G401 (cell line): ENCODE data around the gene OR51S1. TPM values are rescaled to one million over a fixed set of nuclear protein-coding genes. Genes with fewer than 3 reads are reported as not detected.
"Not testable (repeated sequence)": the region's sequence is repeated elsewhere in the genome, so short reads cannot be mapped to it uniquely, and the experiment has no call there.

Experiments
- DNase-seq: peaks from one replicate; pipeline ENCODE4 v3.0.0-alpha.2; 2015; ENCODE audit warnings: low spot score
- in situ Hi-C: cut with HindIII; loops from 2 replicates; pipeline ENCODE4 v1.10.0; 2016; ENCODE audit warnings: low sequenced_read_pairs, mixed read lengths
- total RNA-seq: library from RNA; depleted of rRNA; stranded (reverse); fragments of >200 nt; shearing (Covaris generic); gene quantifications from 2 replicates; pipeline ENCODE4 v1.2.3, GENCODE V29; 2014; rRNA removed

The OR51S1 gene
- total RNA-seq, result not detected in 2 replicates

DNA sequence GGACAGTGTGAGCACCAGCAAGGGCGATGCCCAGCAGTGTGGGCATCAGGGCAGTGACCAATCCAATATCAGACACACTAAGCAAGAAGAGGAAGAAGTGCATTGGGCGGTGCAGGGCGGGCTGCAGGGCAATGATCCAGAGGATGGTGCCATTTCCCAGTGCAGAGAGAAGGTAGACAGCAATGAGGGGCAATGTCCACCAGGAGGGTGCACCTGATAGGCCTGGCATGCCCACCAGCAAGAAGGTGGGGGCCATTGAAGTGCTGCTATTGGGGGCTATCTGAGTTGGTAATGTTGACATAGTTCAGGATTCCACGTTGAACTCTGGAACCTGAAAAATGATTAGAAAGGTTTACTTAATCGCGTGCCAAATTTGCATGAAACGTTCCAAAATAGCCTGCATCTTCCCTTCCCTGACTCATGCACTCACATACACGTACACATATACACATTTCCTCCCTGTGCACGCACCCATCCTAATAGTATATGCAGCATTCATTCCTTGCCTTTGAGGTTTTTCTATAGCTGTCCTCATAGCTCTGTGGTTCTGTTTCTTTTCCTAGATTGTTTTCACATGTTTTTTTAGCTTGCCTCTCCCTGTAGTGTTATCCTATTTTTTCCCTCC is at the start of gene OR51S1:
Gene OR51S1 (minus strand): TSS at position 301 of the 625 bp plus-strand sequence. CDS start 0 bp downstream, at position 301.
- in situ Hi-C loops, result no loop called here
- DNase-seq, result no peak

GRCh38 chr11:4891996-4892640 is 43.1 kb upstream of the OR51S1 start:
- no peak for DNase-seq
- in situ Hi-C loops, result no loop called here

GRCh38 chr11:4890279-4890678 is 41.3 kb upstream of the OR51S1 start:
- in situ Hi-C loops, result no loop called here

GRCh38 chr11:4887591-4887990 is 38.6 kb upstream of the OR51S1 start:
- in situ Hi-C loops, result no loop called here
- DNase-seq, result no peak

More at GRCh38 chr11:4890279-4890678, 41.3 kb upstream of the OR51S1 start:
- no peak for DNase-seq

GRCh38 chr11:4886186-4886585 is 37.2 kb upstream of the OR51S1 start:
- in situ Hi-C loops, result no loop called here

DNA sequence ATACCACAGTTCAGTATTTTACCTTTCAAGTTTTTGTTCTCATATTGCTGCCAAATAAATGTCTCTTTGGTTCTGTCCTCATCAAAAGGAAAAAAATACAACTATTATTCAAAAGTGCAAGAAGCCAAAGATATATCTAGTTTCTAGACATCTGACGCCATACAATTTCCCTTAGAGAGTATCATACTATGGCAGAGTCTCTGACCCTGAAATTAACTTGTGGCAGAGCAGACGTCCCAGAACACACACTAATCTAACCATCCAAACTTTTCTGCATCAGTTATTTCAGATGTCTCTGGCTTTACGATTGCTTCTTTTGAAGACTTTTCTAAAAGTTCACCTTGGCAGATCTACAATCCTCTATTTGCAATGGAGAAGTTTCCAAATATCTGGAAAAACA is 35.4 kb upstream of the OR51S1 start:
- in situ Hi-C loops, result no loop called here
- no peak for DNase-seq

More at GRCh38 chr11:4886186-4886585, 37.2 kb upstream of the OR51S1 start:
- no peak for DNase-seq

DNA sequence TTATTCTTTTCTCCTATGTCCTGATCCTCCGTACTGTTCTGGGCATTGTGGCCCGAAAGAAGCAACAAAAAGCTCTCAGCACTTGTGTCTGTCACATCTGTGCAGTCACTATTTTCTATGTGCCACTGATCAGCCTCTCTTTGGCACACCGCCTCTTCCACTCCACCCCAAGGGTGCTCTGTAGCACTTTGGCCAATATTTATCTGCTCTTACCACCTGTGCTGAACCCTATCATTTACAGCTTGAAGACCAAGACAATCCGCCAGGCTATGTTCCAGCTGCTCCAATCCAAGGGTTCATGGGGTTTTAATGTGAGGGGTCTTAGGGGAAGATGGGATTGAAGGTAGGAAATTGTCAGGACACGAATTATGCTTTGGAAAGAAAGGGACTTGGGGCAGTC is 33.5 kb upstream of the OR51S1 start:
- in situ Hi-C loops, result no loop called here
- no peak for DNase-seq

- in situ Hi-C loops, result no loop called here
- DNase-seq, result no peak
Observed at GRCh38 chr11:4881860-4882500, 33.0 kb upstream of the OR51S1 start, which contains the start of gene OR51T1. Gene OR51T1, plus strand, starts transcription at chr11:4881900. Its CDS starts 0 bp downstream, at chr11:4881900.

DNA sequence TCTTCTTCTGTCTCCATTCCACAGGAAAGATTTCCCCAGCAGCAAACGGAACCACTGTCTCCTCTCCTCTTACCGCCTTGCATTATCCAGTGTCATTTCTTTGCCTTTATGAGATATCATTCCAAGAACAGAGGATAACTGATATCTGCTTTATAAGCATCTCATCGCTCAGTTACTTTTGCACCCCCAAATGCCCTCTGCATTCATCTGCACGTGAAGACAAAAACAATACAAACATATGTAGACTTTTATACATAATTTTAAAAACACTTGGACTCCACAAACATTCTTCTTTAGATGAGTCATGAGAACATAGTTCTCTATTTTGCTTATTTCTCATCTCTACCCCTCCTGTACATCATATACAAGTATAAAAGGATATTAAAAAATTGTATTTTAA is 32.2 kb upstream of the OR51S1 start:
- DNase-seq, result no peak
- in situ Hi-C loops, result no loop called here

GRCh38 chr11:4865855-4866254 is 16.8 kb upstream of the OR51S1 start:
- no peak for DNase-seq
- in situ Hi-C loops, result no loop called here

DNA sequence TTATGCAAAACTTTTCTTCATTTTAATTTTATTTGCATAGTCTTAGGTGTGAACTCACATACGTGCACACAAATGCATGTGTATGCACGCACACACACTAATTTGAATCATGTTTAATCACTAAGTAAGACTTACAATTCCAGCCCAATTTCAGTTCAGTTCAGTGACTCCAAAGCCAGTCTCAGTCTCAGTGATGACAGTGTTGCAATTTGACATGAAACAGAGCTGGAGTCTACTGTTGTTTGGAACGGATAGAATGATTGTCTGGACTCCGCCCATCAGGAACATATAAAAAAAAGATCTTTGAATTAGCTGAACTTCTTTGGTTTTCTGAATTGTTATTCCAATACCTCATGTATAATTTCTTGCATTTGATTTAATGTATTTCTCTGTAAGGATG is 14.9 kb upstream of the OR51S1 start:
- in situ Hi-C loops, result no loop called here
- DNase-seq, result no peak

DNA sequence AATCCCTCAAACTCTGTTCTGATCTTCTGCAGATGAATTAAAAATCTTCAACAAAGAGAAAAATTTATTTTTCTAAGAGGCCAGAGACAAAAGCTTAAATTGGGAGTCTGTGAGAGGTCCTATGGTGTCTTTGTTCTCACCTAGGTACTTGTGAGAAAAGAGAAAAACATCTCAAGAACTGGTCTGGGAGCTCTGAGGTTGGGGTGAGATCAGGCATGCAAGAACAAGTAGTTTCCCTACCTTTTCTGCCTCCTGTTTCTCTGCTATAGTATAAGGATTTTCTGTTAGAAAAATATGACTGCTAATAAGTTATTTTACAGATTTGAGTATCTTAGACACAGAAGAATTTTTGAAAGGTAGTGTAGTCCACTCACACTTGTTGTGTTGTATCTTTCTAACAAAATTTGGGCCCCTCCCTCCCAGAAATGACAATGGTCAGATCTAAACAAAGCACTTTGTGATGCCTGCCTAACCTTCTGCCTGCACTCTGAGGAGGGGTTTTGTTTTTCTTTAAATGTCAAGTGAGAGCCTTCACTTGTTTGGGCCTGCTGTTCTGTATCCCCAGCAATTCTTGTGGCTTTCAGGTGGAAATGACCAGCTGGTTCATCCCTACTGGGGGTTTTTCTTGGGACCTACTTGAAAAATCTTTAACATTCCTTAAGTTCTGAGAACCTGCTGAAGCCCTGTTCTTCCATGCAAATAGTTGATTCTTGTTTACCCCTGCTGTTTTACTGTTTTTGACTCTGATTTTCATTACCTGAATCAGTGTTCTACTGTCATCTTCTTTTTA is 13.6 kb upstream of the OR51S1 start:
- DNase-seq, result no peak
- in situ Hi-C loops, result no loop called here

DNA sequence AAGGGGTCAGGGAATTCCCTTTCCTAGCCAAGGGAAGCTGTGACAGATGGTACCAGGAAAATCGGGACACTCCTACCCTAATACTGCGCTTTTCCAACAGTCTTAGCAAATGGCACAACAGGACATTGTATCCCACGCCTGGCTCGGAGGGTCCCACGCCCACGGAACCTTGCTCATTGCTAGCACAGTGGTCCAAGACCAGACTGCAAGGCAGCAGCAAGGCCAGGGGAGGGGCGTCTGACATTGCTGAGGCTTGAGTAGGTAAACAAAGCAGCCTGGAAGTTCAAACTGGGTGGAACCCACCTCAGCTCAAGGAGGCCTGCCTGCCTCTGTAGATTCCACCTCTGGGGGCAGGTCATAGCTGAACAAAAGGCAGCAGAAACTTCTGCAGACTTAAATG is 5.3 kb upstream of the OR51S1 start:
- in situ Hi-C loops, result not testable (repeated sequence)

GRCh38 chr11:4851033-4851432 is 2.0 kb upstream of the OR51S1 start:
- DNase-seq, result no peak
- in situ Hi-C loops, result no loop called here

More for the DNA sequence above, 5.3 kb upstream of the OR51S1 start:
- not testable (repeated sequence) for DNase-seq

GRCh38 chr11:4839851-4840549 is 9.0 kb downstream of the OR51S1 start:
- in situ Hi-C loops, result no loop called here
- no peak for DNase-seq

GRCh38 chr11:4830909-4831308 is 18.1 kb downstream of the OR51S1 start:
- in situ Hi-C loops, result no loop called here
- no peak for DNase-seq

DNA sequence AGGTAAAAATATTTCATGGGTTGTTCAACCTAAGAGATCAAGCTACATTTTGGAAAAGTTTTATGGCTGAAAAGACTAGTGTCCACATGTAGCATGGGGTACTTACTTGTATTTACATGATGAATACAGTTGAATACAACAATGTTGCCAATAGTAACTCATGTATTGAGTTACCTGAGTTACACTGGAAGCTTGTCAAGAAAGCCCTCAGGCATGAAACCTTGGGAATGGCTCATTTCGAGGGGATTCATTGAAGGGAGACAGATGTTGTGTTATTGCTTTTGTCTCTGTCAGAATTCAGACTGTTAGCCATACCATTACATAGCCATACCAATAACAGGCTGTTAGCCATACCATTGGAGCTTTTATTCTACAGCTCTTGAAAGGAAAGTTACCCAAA is 18.7 kb downstream of the OR51S1 start:
- DNase-seq, result no peak
- in situ Hi-C loops, result no loop called here

- in situ Hi-C loops, result no loop called here
- no peak for DNase-seq
Observed at GRCh38 chr11:4826425-4826824, 22.6 kb downstream of the OR51S1 start.

GRCh38 chr11:4825132-4825531 is 23.9 kb downstream of the OR51S1 start:
- in situ Hi-C loops, result no loop called here
- DNase-seq, result no peak
